ENCODE results near the gene SP6.

SP6 gene

GRCh38 chr17:47831003-47831933, 19.7 kb downstream of the SP6 start, which contains the start of the genes LRRC46 and MRPL10:
Gene LRRC46, plus strand, starts transcription at chr17:47831670. Its CDS starts 320 bp downstream, at chr17:47831990.
Gene MRPL10, minus strand, starts transcription at chr17:47831541. Its CDS starts 30 bp downstream, at chr17:47831511.
- peak; percentile 56 to 95 (median 87) for DNase-seq

GRCh38 chr17:47830396-47831002, 20.5 kb downstream of the SP6 start:
- no peak for DNase-seq

- no peak for DNase-seq
Observed at GRCh38 chr17:47829870-47830269, 21.1 kb downstream of the SP6 start.

- DNase-seq = no peak
Observed at GRCh38 chr17:47823519-47823918, 27.4 kb downstream of the SP6 start.

GRCh38 chr17:47822785-47823184, 28.2 kb downstream of the SP6 start:
- no peak for DNase-seq

GRCh38 chr17:47821424-47822391, 29.3 kb downstream of the SP6 start, which contains the start of gene OSBPL7:
Gene OSBPL7, minus strand, starts transcription at chr17:47821794. Its CDS starts 1,516 bp downstream, at chr17:47820278.
- peak in 13 of 14 donors; percentile 9 to 83 (median 47) for DNase-seq

- DNase-seq = no peak
Observed at GRCh38 chr17:47821031-47821423, 29.9 kb downstream of the SP6 start.

- DNase-seq = no peak
Observed at GRCh38 chr17:47820033-47820789, 30.8 kb downstream of the SP6 start.

GRCh38 chr17:47819475-47819874, 31.5 kb downstream of the SP6 start:
- no peak for DNase-seq

GRCh38 chr17:47818002-47818695, 32.8 kb downstream of the SP6 start:
- DNase-seq = no peak

- DNase-seq = no peak
Observed at GRCh38 chr17:47816947-47817346, 34.0 kb downstream of the SP6 start.

- no peak for DNase-seq
Observed at GRCh38 chr17:47816111-47816735, 34.7 kb downstream of the SP6 start.

- DNase-seq = no peak
Observed at GRCh38 chr17:47815106-47815918, 35.7 kb downstream of the SP6 start.

GRCh38 chr17:47813512-47814031, 37.4 kb downstream of the SP6 start:
- no peak for DNase-seq

- no peak for DNase-seq
Observed at GRCh38 chr17:47813077-47813476, 37.9 kb downstream of the SP6 start.

- no peak for DNase-seq
Observed at GRCh38 chr17:47812146-47812920, 38.6 kb downstream of the SP6 start.

GRCh38 chr17:47811709-47812108, 39.3 kb downstream of the SP6 start:
- no peak for DNase-seq

- DNase-seq = no peak
Observed at GRCh38 chr17:47810901-47811635, 39.9 kb downstream of the SP6 start.

All from C1 segment of cervical spinal cord (tissue), 14 donors.